NCI-H2196 treated with DMSO at 0.1 percent for 48 hours (cell line): ENCODE measurements around the gene FBXO17.
"Not testable (repeated sequence)": the region's sequence is repeated elsewhere in the genome, so short reads cannot be mapped to it uniquely, and the experiment has no call there.

Experiments used
- DNase-seq: peaks from one replicate; lab custom pipeline; 2025; ENCODE audit not compliant: unreplicated experiment; lab: John Stamatoyannopoulos, UW

FBXO17 gene

GRCh38 chr19:38975214-38975860 is at the start of gene FBXO17:
FBXO17 (minus strand) TSS chr19:38975742; CDS start chr19:38950319, 25,423 bp downstream.
- DNase-seq: no peak

GRCh38 chr19:39024875-39025641 is 49.5 kb upstream of the FBXO17 start:
- DNase-seq: no peak

GRCh38 chr19:39021063-39021462 is 45.5 kb upstream of the FBXO17 start:
- DNase-seq: no peak

GRCh38 chr19:39017646-39018045 is 42.1 kb upstream of the FBXO17 start:
- DNase-seq: no peak

- DNase-seq: no peak
Observed at GRCh38 chr19:39017026-39017425, 41.5 kb upstream of the FBXO17 start.

GRCh38 chr19:39014037-39014436 is 38.5 kb upstream of the FBXO17 start:
- DNase-seq: no peak

GRCh38 chr19:39009001-39009400 is 33.5 kb upstream of the FBXO17 start:
- DNase-seq: no peak

- no peak for DNase-seq
Observed at GRCh38 chr19:39008137-39008536, 32.6 kb upstream of the FBXO17 start.

- no peak for DNase-seq
Observed at GRCh38 chr19:39007096-39007495, 31.6 kb upstream of the FBXO17 start.

GRCh38 chr19:39004403-39004802 is 28.9 kb upstream of the FBXO17 start:
- DNase-seq: no peak

GRCh38 chr19:39003796-39004195 is 28.3 kb upstream of the FBXO17 start:
- no peak for DNase-seq

GRCh38 chr19:39003188-39003587 is 27.6 kb upstream of the FBXO17 start:
- no peak for DNase-seq

GRCh38 chr19:39001041-39001440 is 25.5 kb upstream of the FBXO17 start:
- no peak for DNase-seq

GRCh38 chr19:38997576-38997975 is 22.0 kb upstream of the FBXO17 start:
- DNase-seq: not testable (repeated sequence)

- no peak for DNase-seq
Observed at GRCh38 chr19:38993271-38993670, 17.7 kb upstream of the FBXO17 start.

GRCh38 chr19:38990949-38991697 is 15.6 kb upstream of the FBXO17 start:
- no peak for DNase-seq

- DNase-seq: not testable (repeated sequence)
Observed at GRCh38 chr19:38989614-38990013, 14.1 kb upstream of the FBXO17 start.

- DNase-seq: peak; percentile 19
Observed at GRCh38 chr19:38989066-38989605, 13.6 kb upstream of the FBXO17 start.

- not testable (repeated sequence) for DNase-seq
Observed at GRCh38 chr19:38988627-38989026, 13.1 kb upstream of the FBXO17 start.

GRCh38 chr19:38987745-38988144 is 12.2 kb upstream of the FBXO17 start:
- DNase-seq: not testable (repeated sequence)

- no peak for DNase-seq
Observed at GRCh38 chr19:38985262-38985661, 9.7 kb upstream of the FBXO17 start.
